SK-N-MC (cell line): Measurements from ENCODE around the gene CASP3.
"Not testable (repeated sequence)": the region's sequence is repeated elsewhere in the genome, so short reads cannot be mapped to it uniquely, and the experiment has no call there.

Experiments used
- DNase-seq: peaks from one replicate; pipeline ENCODE4 v3.0.0-alpha.2; 2011; ENCODE audit warnings: low read depth, low spot score
- H3K27ac ChIP-seq: fragments of 200-600 bp; sonication (generic); 2 replicates; pipeline ENCODE4 v1.5.1; 2016; ENCODE audit warnings: mixed run types
- H3K36me3 ChIP-seq: fragments of 200-600 bp; sonication (generic); 2 replicates; pipeline ENCODE4 v1.6.1; 2017; ENCODE audit warnings: antibody characterized with exemption, low read length, mixed read lengths; ENCODE audit not compliant: insufficient read depth
- H3K4me3 ChIP-seq: fragments of 200-600 bp; sonication (generic); 2 replicates; pipeline ENCODE4 v1.5.1; 2016
- H3K9ac ChIP-seq: fragments of 200-600 bp; sonication (generic); 2 replicates; pipeline ENCODE4 v1.8.0; 2017; ENCODE audit warnings: mixed run types, mixed read lengths; ENCODE audit not compliant: insufficient read length
- H3K9me3 ChIP-seq: fragments of 200-600 bp; sonication (generic); 2 replicates; pipeline ENCODE4 v1.6.1; 2017; ENCODE audit warnings: low read depth, mild to moderate bottlenecking, antibody characterized with exemption, low read length, moderate library complexity, mixed read lengths
- EZH2 ChIP-seq: fragments of 200-600 bp; sonication (generic); IDR thresholded peaks from one replicate; pipeline ENCODE4 v1.6.1; 2017; ENCODE audit warnings: antibody characterized with exemption
- FOXP2 ChIP-seq: optimal IDR thresholded peaks from 2 replicates; pipeline ENCODE3; 2011; ENCODE audit warnings: mild to moderate bottlenecking, moderate library complexity; ENCODE audit not compliant: insufficient read depth; ENCODE audit errors: extremely low read length, control extremely low read depth
- POLR2AphosphoS5 ChIP-seq: IDR thresholded peaks from 2 replicates; pipeline ENCODE4 v1.6.1; 2012; ENCODE audit warnings: mild to moderate bottlenecking, low read depth, low read length, borderline replicate concordance

The CASP3 gene

GRCh38 chr4:184668511-184669114 lies 19.4 kb upstream of the CASP3 start:
- TF ChIP-seq FOXP2 (no peak), POLR2AphosphoS5 (no peak), EZH2 (no peak)
- Histone ChIP-seq H3K36me3 (peaks cover 17% of the 10 kb centered on the region), H3K27ac (no peak overlapping the region), H3K9ac (no peak overlapping the region), H3K9me3 (no peaks in the 10 kb centered on the region), H3K4me3 (no peak overlapping the region)
- no peak for DNase-seq

- Histone ChIP-seq H3K4me3 (no peak overlapping the region), H3K27ac (no peak overlapping the region), H3K9ac (no peak overlapping the region), H3K36me3 (peaks cover 17% of the 10 kb centered on the region), H3K9me3 (no peaks in the 10 kb centered on the region)
- TF ChIP-seq POLR2AphosphoS5: no peak
- TF ChIP-seq EZH2: no peak
- no peak for TF ChIP-seq FOXP2
- no peak for DNase-seq
Observed at GRCh38 chr4:184668096-184668495, 18.8 kb upstream of the CASP3 start.

- no peak for DNase-seq
- no peak overlapping the region for H3K4me3 ChIP-seq
- TF ChIP-seq EZH2 (no peak), FOXP2 (no peak), POLR2AphosphoS5 (no peak)
- no peaks in the 10 kb centered on the region for H3K9me3 ChIP-seq
- H3K36me3 ChIP-seq: peaks cover 9% of the 10 kb centered on the region
- H3K27ac ChIP-seq: no peak overlapping the region
- H3K9ac ChIP-seq: no peak overlapping the region
Observed at GRCh38 chr4:184666670-184667069, 17.4 kb upstream of the CASP3 start.

- no peak overlapping the region for H3K4me3 ChIP-seq
- H3K36me3 ChIP-seq: peaks cover 21% of the 10 kb centered on the region
- no peak for TF ChIP-seq EZH2
- TF ChIP-seq POLR2AphosphoS5: no peak
- TF ChIP-seq FOXP2: no peak
- no peaks in the 10 kb centered on the region for H3K9me3 ChIP-seq
- H3K27ac ChIP-seq: no peak overlapping the region
- no peak overlapping the region for H3K9ac ChIP-seq
- no peak for DNase-seq
Observed at GRCh38 chr4:184664445-184665210, 15.4 kb upstream of the CASP3 start.

- H3K36me3 ChIP-seq: peaks cover 16% of the 10 kb centered on the region
- no peak for DNase-seq
- H3K4me3 ChIP-seq: no peak overlapping the region
- no peaks in the 10 kb centered on the region for H3K9me3 ChIP-seq
- H3K27ac ChIP-seq: no peak overlapping the region; the same call in 1 of the 2 replicates
- TF ChIP-seq FOXP2 (no peak), EZH2 (no peak), POLR2AphosphoS5 (no peak)
- no peak overlapping the region for H3K9ac ChIP-seq
Observed at GRCh38 chr4:184662236-184662635, 13.0 kb upstream of the CASP3 start.

- Histone ChIP-seq H3K4me3 (no peak overlapping the region), H3K36me3 (peaks cover 16% of the 10 kb centered on the region), H3K9me3 (no peaks in the 10 kb centered on the region), H3K27ac (no peak overlapping the region), H3K9ac (no peak overlapping the region)
- TF ChIP-seq EZH2 (no peak), POLR2AphosphoS5 (no peak), FOXP2 (no peak)
- DNase-seq: no peak
Observed at GRCh38 chr4:184660978-184661377, 11.7 kb upstream of the CASP3 start.

GRCh38 chr4:184657820-184658219 lies 8.6 kb upstream of the CASP3 start:
- peaks cover 13% of the 10 kb centered on the region for H3K36me3 ChIP-seq
- H3K9ac ChIP-seq, H3K4me3 ChIP-seq, DNase-seq, H3K27ac ChIP-seq, H3K9me3 ChIP-seq: not testable (repeated sequence)

- Histone ChIP-seq H3K9me3 (no peaks in the 10 kb centered on the region), H3K36me3 (peaks cover 13% of the 10 kb centered on the region), H3K4me3 (no peak overlapping the region), H3K9ac (no peak overlapping the region), H3K27ac (no peak overlapping the region)
- DNase-seq: no peak
- TF ChIP-seq FOXP2 (no peak), POLR2AphosphoS5 (no peak), EZH2 (no peak)
Observed at GRCh38 chr4:184657144-184657543, 7.9 kb upstream of the CASP3 start.
